ENCODE measurements around the gene LYRM1.

DNA sequence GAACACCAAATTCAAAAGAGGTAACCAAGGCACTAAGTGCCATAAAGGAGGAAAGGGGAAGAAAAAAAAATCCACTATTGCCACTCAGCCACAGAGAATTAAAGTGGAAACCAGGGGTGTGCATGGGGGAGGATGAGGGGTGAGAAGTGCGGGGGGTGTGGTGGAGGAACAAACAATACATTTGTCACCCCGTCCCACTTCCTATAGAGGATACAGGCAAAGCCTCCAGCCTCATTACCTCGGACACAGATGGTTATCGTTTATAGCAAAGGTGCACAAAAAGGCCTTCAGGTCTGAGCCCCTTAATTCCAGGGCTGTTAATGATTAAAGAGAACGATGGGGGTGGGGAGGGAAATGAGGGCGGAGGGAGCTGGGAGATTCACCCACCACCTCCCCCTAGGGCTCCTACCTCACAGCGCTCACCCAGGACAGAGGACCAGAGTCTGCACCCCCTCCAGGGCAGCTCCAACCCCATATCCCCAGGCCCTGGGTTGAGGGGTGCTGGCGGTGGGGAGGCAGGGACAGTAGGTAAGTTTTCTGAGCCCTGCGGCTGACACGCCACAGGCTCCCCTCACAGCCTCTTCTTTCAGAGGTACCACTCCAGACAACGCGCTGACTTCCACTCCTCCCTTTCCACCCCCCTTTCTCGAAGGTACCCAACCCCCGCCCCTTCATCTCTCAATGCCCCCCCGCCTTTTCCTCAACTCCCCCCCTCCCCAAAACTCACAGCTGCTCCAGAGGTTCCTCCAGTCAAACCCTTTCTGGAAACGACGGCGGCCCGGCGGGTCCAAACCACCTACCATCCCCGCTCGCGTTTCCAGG is 883 bp upstream of the LYRM1 start:
- TF ChIP-seq, protein P1, sequence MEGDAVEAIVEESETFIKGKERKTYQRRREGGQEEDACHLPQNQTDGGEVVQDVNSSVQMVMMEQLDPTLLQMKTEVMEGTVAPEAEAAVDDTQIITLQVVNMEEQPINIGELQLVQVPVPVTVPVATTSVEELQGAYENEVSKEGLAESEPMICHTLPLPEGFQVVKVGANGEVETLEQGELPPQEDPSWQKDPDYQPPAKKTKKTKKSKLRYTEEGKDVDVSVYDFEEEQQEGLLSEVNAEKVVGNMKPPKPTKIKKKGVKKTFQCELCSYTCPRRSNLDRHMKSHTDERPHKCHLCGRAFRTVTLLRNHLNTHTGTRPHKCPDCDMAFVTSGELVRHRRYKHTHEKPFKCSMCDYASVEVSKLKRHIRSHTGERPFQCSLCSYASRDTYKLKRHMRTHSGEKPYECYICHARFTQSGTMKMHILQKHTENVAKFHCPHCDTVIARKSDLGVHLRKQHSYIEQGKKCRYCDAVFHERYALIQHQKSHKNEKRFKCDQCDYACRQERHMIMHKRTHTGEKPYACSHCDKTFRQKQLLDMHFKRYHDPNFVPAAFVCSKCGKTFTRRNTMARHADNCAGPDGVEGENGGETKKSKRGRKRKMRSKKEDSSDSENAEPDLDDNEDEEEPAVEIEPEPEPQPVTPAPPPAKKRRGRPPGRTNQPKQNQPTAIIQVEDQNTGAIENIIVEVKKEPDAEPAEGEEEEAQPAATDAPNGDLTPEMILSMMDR (conservative IDR thresholded peaks at IDR 0.05; ENCODE audit: low read depth, low read length), result no peak
- no peak for TF ChIP-seq EZH2 (IDR thresholded peaks at IDR 0.05; ENCODE audit: borderline replicate concordance, low read depth, low read length, poor library complexity, severe bottlenecking)
